Measurements from ENCODE around the gene PPP6C.

DNA sequence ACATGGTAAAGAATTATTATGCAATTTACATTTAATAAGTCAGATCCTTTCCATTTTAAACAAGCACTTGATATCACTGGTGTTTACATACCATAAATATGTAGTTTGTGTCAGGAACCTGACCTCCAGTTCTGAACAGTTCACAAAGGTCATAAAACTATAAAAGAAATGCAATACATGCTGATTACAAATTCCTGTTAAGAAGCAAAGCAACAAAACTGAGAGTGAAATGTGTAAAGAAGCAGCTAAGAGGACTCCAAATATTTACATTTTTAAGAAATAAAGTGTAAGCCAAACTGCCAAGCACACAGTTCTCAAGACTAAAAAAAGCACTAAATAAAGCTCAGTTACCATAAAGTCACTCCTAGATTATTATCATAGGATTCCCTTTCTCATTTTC lies 28.9 kb downstream of the PPP6C start:
- TF ChIP-seq FOXK2 (IDR thresholded peaks at IDR 0.05) (no peak), SP1 (IDR thresholded peaks at IDR 0.05) (no peak), ZNF384 (IDR thresholded peaks at IDR 0.05) (no peak), FOXM1 (IDR thresholded peaks at IDR 0.05; ENCODE audit: borderline replicate concordance) (no peak), ARNT (IDR thresholded peaks at IDR 0.05) (no peak), TARDBP (IDR thresholded peaks at IDR 0.05) (no peak), L3MBTL2 (conservative IDR thresholded peaks at IDR 0.05) (no peak), SUZ12 (IDR thresholded peaks at IDR 0.05) (no peak), ELF4 (IDR thresholded peaks at IDR 0.05) (no peak), FOXA1 (IDR thresholded peaks at IDR 0.05) (no peak), CTBP1 (IDR thresholded peaks at IDR 0.05; ENCODE audit: borderline replicate concordance) (no peak), HDGF (IDR thresholded peaks at IDR 0.05; ENCODE audit: borderline replicate concordance) (no peak)
- TF ChIP-seq, protein P1, sequence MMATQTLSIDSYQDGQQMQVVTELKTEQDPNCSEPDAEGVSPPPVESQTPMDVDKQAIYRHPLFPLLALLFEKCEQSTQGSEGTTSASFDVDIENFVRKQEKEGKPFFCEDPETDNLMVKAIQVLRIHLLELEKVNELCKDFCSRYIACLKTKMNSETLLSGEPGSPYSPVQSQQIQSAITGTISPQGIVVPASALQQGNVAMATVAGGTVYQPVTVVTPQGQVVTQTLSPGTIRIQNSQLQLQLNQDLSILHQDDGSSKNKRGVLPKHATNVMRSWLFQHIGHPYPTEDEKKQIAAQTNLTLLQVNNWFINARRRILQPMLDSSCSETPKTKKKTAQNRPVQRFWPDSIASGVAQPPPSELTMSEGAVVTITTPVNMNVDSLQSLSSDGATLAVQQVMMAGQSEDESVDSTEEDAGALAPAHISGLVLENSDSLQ (IDR thresholded peaks at IDR 0.05) = no peak

Measured in HEK293T (cell line).